Small intestine (tissue), 7 donors: ENCODE measurements around the gene ULBP1. TPM values are rescaled to one million over a fixed set of nuclear protein-coding genes. Genes with fewer than 3 reads are reported as not detected.
"Not testable (repeated sequence)": the region's sequence is repeated elsewhere in the genome, so short reads cannot be mapped to it uniquely, and the experiment has no call there.

Source experiments
- DNase-seq, 2 donors: peaks; one replicate each; pipeline versions ENCODE4 v3.0.0 to v3.0.0-alpha.2; 2013
- FAIRE-seq: peaks from 2 replicates; lab custom pipeline; 2012; peaks lifted over from hg19 to GRCh38; lab: Jason Lieb, UNC
- H3K27ac ChIP-seq, 3 donors: one replicate each; pipeline ENCODE4 v1.5.1; 2013; ENCODE audit warnings: low read length in 2 of 3, mild to moderate bottlenecking in 2 of 3, control low read depth in 1 of 3, inconsistent platforms in 1 of 3, low read depth in 1 of 3, moderate library complexity in 1 of 3
- H3K27me3 ChIP-seq, 3 donors: one replicate each; pipeline ENCODE4 v1.6.1; 2013; ENCODE audit warnings: low read length in 3 of 3, inconsistent platforms in 1 of 3; ENCODE audit not compliant: control insufficient read depth in 3 of 3, insufficient read depth in 3 of 3
- H3K36me3 ChIP-seq, 3 donors: one replicate each; pipeline ENCODE4 v1.6.1; 2013; ENCODE audit warnings: low read length in 3 of 3, inconsistent platforms in 1 of 3, low read depth in 1 of 3, mild to moderate bottlenecking in 1 of 3, moderate library complexity in 1 of 3; ENCODE audit not compliant: control insufficient read depth in 3 of 3, insufficient read depth in 2 of 3
- H3K4me1 ChIP-seq, 3 donors: one replicate each; pipeline ENCODE4 v1.6.1; 2013; ENCODE audit warnings: low read length in 2 of 3, inconsistent platforms in 1 of 3, low read depth in 1 of 3, mild to moderate bottlenecking in 1 of 3, moderate library complexity in 1 of 3; ENCODE audit not compliant: control insufficient read depth in 3 of 3, insufficient read depth in 2 of 3
- H3K4me3 ChIP-seq, 3 donors: one replicate each; pipeline ENCODE4 v1.5.1; 2013; ENCODE audit warnings: low read length in 3 of 3, control low read depth in 1 of 3, inconsistent platforms in 1 of 3, low read depth in 1 of 3, mild to moderate bottlenecking in 1 of 3, moderate library complexity in 1 of 3
- H3K9me3 ChIP-seq, 2 donors: one replicate each; pipeline ENCODE4 v1.6.1; 2013; ENCODE audit warnings: low read depth in 1 of 2, low read length in 1 of 2; ENCODE audit not compliant: control insufficient read depth in 2 of 2, insufficient read depth in 1 of 2
- WGBS, 3 donors: extraction: QIAGEN DNeasy Blood & Tissue Kit; methylation state at CpG; one replicate each; pipeline ENCODE4 v1.1.7; 2013; 5-methylcytosine and 5-hydroxymethylcytosine counted together
- polyA plus RNA-seq, 4 donors: library from polyadenylated mRNA; stranded (reverse) in 3 of 4; unstranded in 1 of 4; fragments of 200-250 nt in 3 of 4; fragments of 120-200 nt in 1 of 4; gene quantifications; one replicate each; pipeline versions ENCODE4 v1.2.1 to v1.2.3, GENCODE V29; 2013
- donor health status: healthy with polysubstance abuse.
- donor health status: control.
- donor health status: control.
- donor health status: Bipolar disorder and iron deficiency.
- donor health status: healthy.

The ULBP1 gene
- polyA plus RNA-seq, 4 donors, result 0.36 TPM; not detected in 3

GRCh38 chr6:149922091-149922490 is 41.7 kb upstream of the ULBP1 start:
- 14 to 33% (median 27%) methylated on average over 5 of the region's 5 CpGs for WGBS, 3 donors
- Histone ChIP-seq H3K27me3 (peaks cover 0 to 57% (median 8%) of the 10 kb centered on the region in 3 donors), H3K4me1 (peaks cover 0 to 15% (median 3%) of the 10 kb centered on the region in 3 donors)
- not testable (repeated sequence) for DNase-seq, FAIRE-seq, H3K4me3 ChIP-seq, H3K9me3 ChIP-seq, H3K27ac ChIP-seq, H3K36me3 ChIP-seq

- WGBS, 3 donors, result 1 to 2% (median 1%) methylated on average over 35 to 40 of the region's 40 CpGs
- Histone ChIP-seq H3K27me3 (peaks cover 0 to 57% (median 8%) of the 10 kb centered on the region in 3 donors), H3K27ac (no peak within 1 kb of the TSS), H3K4me1 (peaks cover 0 to 15% (median 3%) of the 10 kb centered on the region in 3 donors), H3K36me3 (no peaks in the 10 kb centered on the region), H3K4me3 (peak within 1 kb of the TSS in 2 of 3 donors; percentile 25 to 46), H3K9me3 (no peaks in the 10 kb centered on the region)
- DNase-seq (peak; percentile 85 to 86), FAIRE-seq (no peak)
These were observed 41.0 kb upstream of the ULBP1 start, which contains the start of gene RAET1G for GRCh38 chr6:149922642-149923326. TSS of gene RAET1G (minus strand) at chr6:149923121. CDS start at chr6:149923010, 111 bp downstream.

GRCh38 chr6:149923327-149923986 is 40.3 kb upstream of the ULBP1 start:
- 13 to 22% (median 18%) methylated on average over 33 of the region's 33 CpGs for WGBS, 3 donors
- Histone ChIP-seq H3K27ac (no peak overlapping the region), H3K4me3 (peak overlapping the region in 1 of 3 donors; percentile 46), H3K4me1 (peaks cover 0 to 15% (median 3%) of the 10 kb centered on the region in 3 donors), H3K36me3 (no peaks in the 10 kb centered on the region), H3K27me3 (peaks cover 0 to 55% (median 8%) of the 10 kb centered on the region in 3 donors), H3K9me3 (no peaks in the 10 kb centered on the region)
- FAIRE-seq (no peak), DNase-seq (peak in 1 of 2 donors; percentile 24)

- no peak for DNase-seq
- no peak overlapping the region for H3K27ac ChIP-seq
- no peak overlapping the region for H3K4me3 ChIP-seq
- peaks cover 0 to 60% (median 13%) of the 10 kb centered on the region in 3 donors for H3K27me3 ChIP-seq
- no peaks in the 10 kb centered on the region for H3K36me3 ChIP-seq
- 72 to 84% (median 76%) methylated on average over 9 of the region's 9 CpGs for WGBS, 3 donors
- no peaks in the 10 kb centered on the region for H3K9me3 ChIP-seq
- FAIRE-seq, result no peak
- peaks cover 0 to 15% (median 3%) of the 10 kb centered on the region in 3 donors for H3K4me1 ChIP-seq
These were observed 39.4 kb upstream of the ULBP1 start for GRCh38 chr6:149924206-149924932.

GRCh38 chr6:149924933-149925252 is 38.9 kb upstream of the ULBP1 start:
- Histone ChIP-seq H3K36me3 (no peaks in the 10 kb centered on the region), H3K4me3 (no peak overlapping the region), H3K27ac (no peak overlapping the region), H3K4me1 (peaks cover 0 to 15% (median 3%) of the 10 kb centered on the region in 3 donors), H3K27me3 (peaks cover 0 to 64% (median 14%) of the 10 kb centered on the region in 3 donors), H3K9me3 (no peaks in the 10 kb centered on the region)
- no peak for FAIRE-seq
- whole genome bisulfite sequencing, 3 donors, result 45 to 78% (median 60%) methylated on average over 4 of the region's 4 CpGs
- DNase-seq, result peak in 1 of 2 donors; percentile 42

GRCh38 chr6:149925253-149925973 is 38.3 kb upstream of the ULBP1 start:
- Histone ChIP-seq H3K4me3 (peak overlapping the region in 2 of 3 donors; percentile 33 to 60), H3K36me3 (no peaks in the 10 kb centered on the region), H3K27me3 (peaks cover 0 to 64% (median 14%) of the 10 kb centered on the region in 3 donors), H3K9me3 (no peaks in the 10 kb centered on the region), H3K27ac (no peak overlapping the region), H3K4me1 (peaks cover 0 to 15% (median 3%) of the 10 kb centered on the region in 3 donors)
- DNase-seq, result peak; percentile 32 to 50
- WGBS, 3 donors, result 5 to 11% (median 6%) methylated on average over 30 to 34 of the region's 34 CpGs
- no peak for FAIRE-seq

- no peak for FAIRE-seq
These were observed 37.6 kb upstream of the ULBP1 start for GRCh38 chr6:149925974-149926777.

More at GRCh38 chr6:149925974-149926777, 37.6 kb upstream of the ULBP1 start:
- Histone ChIP-seq H3K27ac (no peak overlapping the region), H3K4me1 (peaks cover 0 to 15% (median 3%) of the 10 kb centered on the region in 3 donors), H3K36me3 (no peaks in the 10 kb centered on the region), H3K4me3 (peak overlapping the region in 2 of 3 donors; percentile 33 to 60), H3K9me3 (no peaks in the 10 kb centered on the region), H3K27me3 (peaks cover 0 to 65% (median 14%) of the 10 kb centered on the region in 3 donors)
- WGBS, 3 donors, result 2 to 5% (median 3%) methylated on average over 30 to 31 of the region's 31 CpGs
- DNase-seq, result peak; percentile 86 to 88
